Karpas-422 (cell line): Measurements from ENCODE around the gene OAS3. TPM values are rescaled to one million over a fixed set of nuclear protein-coding genes. Genes with fewer than 3 reads are reported as not detected.
"Not testable (repeated sequence)": the region's sequence is repeated elsewhere in the genome, so short reads cannot be mapped to it uniquely, and the experiment has no call there.

Source experiments
- DNase-seq: peaks from one replicate; pipeline ENCODE4 v3.0.0-alpha.2; 2015
- H2AFZ ChIP-seq: fragments of 200-600 bp; sonication (generic); 2 replicates; pipeline ENCODE4 v1.6.1; 2014; ENCODE audit warnings: antibody characterized with exemption, low read length, mixed read lengths
- H3K27ac ChIP-seq: fragments of 200-600 bp; sonication (generic); 2 replicates; pipeline ENCODE4 v1.5.1; 2014; ENCODE audit warnings: mild to moderate bottlenecking, low read length, moderate library complexity
- H3K27me3 ChIP-seq: fragments of 200-600 bp; sonication (generic); 2 replicates; pipeline ENCODE4 v1.6.1; 2014; ENCODE audit warnings: low read length, mixed read lengths
- H3K36me3 ChIP-seq: fragments of 200-600 bp; sonication (generic); 2 replicates; pipeline ENCODE4 v1.6.1; 2014; ENCODE audit warnings: low read length, mixed read lengths; ENCODE audit not compliant: insufficient read depth
- H3K4me1 ChIP-seq: fragments of 200-600 bp; sonication (generic); 2 replicates; pipeline ENCODE4 v1.6.1; 2014; ENCODE audit warnings: mild to moderate bottlenecking, low read length, mixed read lengths
- H3K4me2 ChIP-seq: fragments of 200-600 bp; sonication (generic); 2 replicates; pipeline ENCODE4 v1.6.1; 2014; ENCODE audit warnings: low read length, low read depth, mild to moderate bottlenecking; ENCODE audit not compliant: poor library complexity, severe bottlenecking
- H3K4me3 ChIP-seq: fragments of 200-600 bp; sonication (generic); 2 replicates; pipeline ENCODE4 v1.5.1; 2014; ENCODE audit warnings: mild to moderate bottlenecking, antibody characterized with exemption, low read length, mixed read lengths
- H3K79me2 ChIP-seq: fragments of 200-600 bp; sonication (generic); 2 replicates; pipeline ENCODE4 v1.6.1; 2014; ENCODE audit warnings: mild to moderate bottlenecking, low read length, mixed read lengths
- H3K9ac ChIP-seq: fragments of 200-600 bp; sonication (generic); 2 replicates; pipeline ENCODE4 v1.6.0; 2014; ENCODE audit warnings: low read length
- H3K9me2 ChIP-seq: fragments of 200-600 bp; sonication (generic), shearing (Covaris generic); replicated peaks from 2 replicates; pipeline ENCODE4 v1.6.0; 2014; ENCODE audit warnings: mild to moderate bottlenecking, low read length, moderate library complexity; ENCODE audit not compliant: insufficient read depth
- H3K9me3 ChIP-seq: fragments of 300-700, 200-600 bp; sonication (generic); 2 replicates; pipeline ENCODE4 v1.6.1; 2014; ENCODE audit warnings: low read length, mixed read lengths
- H4K20me1 ChIP-seq: fragments of 200-600 bp; sonication (generic); 2 replicates; pipeline ENCODE4 v1.6.1; 2014; ENCODE audit warnings: mild to moderate bottlenecking, antibody characterized with exemption, low read length, low read depth; ENCODE audit not compliant: insufficient read depth
- total RNA-seq: library from RNA; depleted of rRNA; stranded (reverse); fragments of >200 nt; shearing (Covaris generic); gene quantifications from 2 replicates; pipeline ENCODE4 v1.2.3, GENCODE V29; 2014; ENCODE audit warnings: low replicate concordance

Gene OAS3
- total RNA-seq, 1 experiment from 2014 or later = 7.9 TPM

DNA sequence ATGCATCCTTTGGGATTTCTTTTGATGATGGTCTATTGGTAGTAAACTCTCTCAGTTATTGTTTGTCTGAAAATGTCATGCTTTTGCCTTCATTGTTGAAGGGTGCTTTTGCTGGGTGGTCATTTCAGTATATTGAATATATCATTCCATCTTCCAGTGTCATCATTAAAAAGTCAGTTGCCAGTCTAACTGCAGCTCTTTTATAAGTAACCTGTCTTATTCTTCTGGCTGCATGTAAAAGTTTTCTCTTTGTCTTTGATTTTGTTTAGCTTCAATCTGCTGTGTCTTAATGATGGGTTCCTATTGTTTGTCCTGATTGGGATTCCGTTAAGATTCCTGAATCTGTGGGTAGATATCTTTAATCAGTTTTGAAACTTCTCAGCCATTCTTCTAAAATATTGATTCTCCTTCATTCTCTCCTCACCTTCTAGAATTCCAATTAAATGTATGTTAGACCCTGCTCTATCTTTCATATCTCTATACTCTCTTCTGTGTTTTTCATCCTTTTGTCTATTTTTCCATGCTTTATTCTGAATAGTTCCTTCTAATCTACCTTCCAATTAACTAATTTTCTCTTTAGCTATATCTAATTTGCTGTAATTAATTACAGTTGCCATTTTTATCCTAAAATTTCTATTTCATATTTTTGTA, 25.1 kb upstream of the OAS3 start:
- Histone ChIP-seq H3K27ac (no peak overlapping the region), H2AFZ (no peak overlapping the region), H3K36me3 (peaks cover 2% of the 10 kb centered on the region; the same call in 1 of the 2 replicates), H3K79me2 (no peaks in the 10 kb centered on the region), H3K9me3 (peaks cover 10% of the 10 kb centered on the region), H3K27me3 (no peaks in the 10 kb centered on the region), H3K4me1 (peaks cover 3% of the 10 kb centered on the region), H3K9ac (no peak overlapping the region), H3K4me2 (no peak overlapping the region), H4K20me1 (no peaks in the 10 kb centered on the region), H3K9me2 (no peaks in the 10 kb centered on the region), H3K4me3 (no peak overlapping the region)
- no peak for DNase-seq

GRCh38 chr12:112913888-112914287, 24.4 kb upstream of the OAS3 start:
- not testable (repeated sequence) for H3K9ac ChIP-seq, H3K4me2 ChIP-seq, H3K9me2 ChIP-seq, DNase-seq, H3K36me3 ChIP-seq, H2AFZ ChIP-seq, H4K20me1 ChIP-seq, H3K4me1 ChIP-seq, H3K27ac ChIP-seq, H3K4me3 ChIP-seq, H3K79me2 ChIP-seq, H3K27me3 ChIP-seq
- peaks cover 10% of the 10 kb centered on the region for H3K9me3 ChIP-seq

- H3K4me3 ChIP-seq = no peak overlapping the region
- H3K36me3 ChIP-seq = peaks cover 5% of the 10 kb centered on the region; the same call in 1 of the 2 replicates
- no peak for DNase-seq
- no peaks in the 10 kb centered on the region for H3K9me2 ChIP-seq
- no peak overlapping the region for H3K9ac ChIP-seq
- peaks cover 10% of the 10 kb centered on the region for H3K9me3 ChIP-seq
- no peaks in the 10 kb centered on the region for H3K4me1 ChIP-seq
- no peak overlapping the region for H2AFZ ChIP-seq
- H3K27me3 ChIP-seq = no peaks in the 10 kb centered on the region
- H3K4me2 ChIP-seq = no peak overlapping the region
- H4K20me1 ChIP-seq = no peaks in the 10 kb centered on the region
- H3K79me2 ChIP-seq = no peaks in the 10 kb centered on the region
- no peak overlapping the region for H3K27ac ChIP-seq
These were observed 22.0 kb upstream of the OAS3 start for GRCh38 chr12:112916270-112916669.

DNA sequence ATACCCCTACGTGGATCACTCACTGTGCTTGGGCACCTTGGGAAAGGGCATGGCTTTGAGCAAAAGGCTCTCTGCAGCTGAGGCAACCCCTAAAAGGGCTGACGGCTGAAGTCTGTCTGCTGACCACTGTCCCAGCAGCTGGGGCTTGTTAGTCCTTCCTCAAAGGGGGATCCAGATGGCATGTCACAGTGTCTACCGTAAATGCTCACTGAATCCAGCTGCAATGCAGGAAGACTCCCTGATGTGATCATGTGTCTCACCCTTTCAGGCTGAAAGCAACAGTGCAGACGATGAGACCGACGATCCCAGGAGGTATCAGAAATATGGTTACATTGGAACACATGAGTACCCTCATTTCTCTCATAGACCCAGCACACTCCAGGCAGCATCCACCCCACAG, 19.2 kb upstream of the OAS3 start:
- Histone ChIP-seq H4K20me1 (no peaks in the 10 kb centered on the region), H3K4me1 (no peaks in the 10 kb centered on the region), H3K36me3 (0 out of 2 replicates have a peak, but pooled peaks cover 5% of the 10 kb centered on the region), H3K27ac (no peak overlapping the region), H3K4me2 (no peak overlapping the region), H3K4me3 (no peak overlapping the region), H3K9me2 (no peaks in the 10 kb centered on the region), H3K27me3 (no peaks in the 10 kb centered on the region), H3K9me3 (no peaks in the 10 kb centered on the region), H2AFZ (no peak overlapping the region), H3K79me2 (no peaks in the 10 kb centered on the region), H3K9ac (no peak overlapping the region)
- DNase-seq = no peak

GRCh38 chr12:112924986-112925385, 13.3 kb upstream of the OAS3 start:
- Histone ChIP-seq H3K9ac (no peak overlapping the region), H2AFZ (no peak overlapping the region), H3K9me3 (no peaks in the 10 kb centered on the region), H3K36me3 (no peaks in the 10 kb centered on the region), H3K4me2 (no peak overlapping the region), H3K79me2 (no peaks in the 10 kb centered on the region), H4K20me1 (no peaks in the 10 kb centered on the region), H3K27ac (no peak overlapping the region), H3K4me1 (no peaks in the 10 kb centered on the region), H3K27me3 (no peaks in the 10 kb centered on the region), H3K4me3 (no peak overlapping the region), H3K9me2 (no peaks in the 10 kb centered on the region)
- no peak for DNase-seq

DNA sequence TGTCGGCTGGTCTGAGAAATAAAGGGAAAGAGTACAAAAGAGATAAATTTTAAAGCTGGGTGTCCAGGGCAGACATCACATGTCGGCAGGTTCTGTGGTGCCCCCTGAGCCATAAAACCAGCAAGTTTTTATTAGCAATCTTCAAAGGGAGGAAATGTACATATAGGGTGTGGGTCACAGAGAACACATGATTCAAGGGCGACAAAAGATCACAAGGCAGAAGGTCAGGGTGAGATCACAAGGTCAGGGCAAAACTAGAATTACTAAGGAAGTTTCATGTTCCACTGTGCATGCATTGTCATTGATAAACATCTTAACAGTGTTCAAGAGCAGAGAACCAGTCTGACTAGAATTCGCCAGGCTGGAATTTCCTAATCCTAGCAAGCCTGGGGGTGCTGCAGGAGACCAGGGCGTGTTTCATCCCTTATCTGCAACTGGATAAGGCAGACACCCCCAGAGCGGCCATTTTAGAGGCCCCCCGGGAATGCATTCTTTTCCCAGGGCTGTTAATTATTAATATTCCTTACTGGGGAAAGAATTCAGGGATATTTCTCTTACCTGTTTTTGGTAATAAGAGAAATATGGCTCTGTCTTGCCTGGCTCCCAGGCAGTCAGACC, 11.7 kb upstream of the OAS3 start:
- not testable (repeated sequence) for H3K79me2 ChIP-seq, H2AFZ ChIP-seq, H3K4me2 ChIP-seq, H3K4me1 ChIP-seq, H3K9ac ChIP-seq, H3K27me3 ChIP-seq, H3K27ac ChIP-seq, H4K20me1 ChIP-seq, DNase-seq, H3K36me3 ChIP-seq, H3K9me2 ChIP-seq, H3K9me3 ChIP-seq, H3K4me3 ChIP-seq

GRCh38 chr12:112927475-112927874, 10.8 kb upstream of the OAS3 start:
- Histone ChIP-seq H3K9me3 (no peaks in the 10 kb centered on the region), H3K4me3 (no peak overlapping the region), H2AFZ (no peak overlapping the region), H3K9me2 (no peaks in the 10 kb centered on the region), H3K27ac (no peak overlapping the region), H3K79me2 (no peaks in the 10 kb centered on the region), H3K4me2 (no peak overlapping the region), H4K20me1 (no peaks in the 10 kb centered on the region), H3K9ac (no peak overlapping the region), H3K4me1 (no peaks in the 10 kb centered on the region), H3K36me3 (no peaks in the 10 kb centered on the region), H3K27me3 (no peaks in the 10 kb centered on the region)
- no peak for DNase-seq

GRCh38 chr12:112927925-112928324, 10.3 kb upstream of the OAS3 start:
- DNase-seq = no peak
- Histone ChIP-seq H3K9ac (no peak overlapping the region), H3K36me3 (no peaks in the 10 kb centered on the region), H3K4me3 (no peak overlapping the region), H3K27me3 (no peaks in the 10 kb centered on the region), H3K4me1 (no peaks in the 10 kb centered on the region), H3K27ac (no peak overlapping the region), H3K9me2 (no peaks in the 10 kb centered on the region), H2AFZ (no peak overlapping the region), H4K20me1 (no peaks in the 10 kb centered on the region), H3K9me3 (no peaks in the 10 kb centered on the region), H3K79me2 (no peaks in the 10 kb centered on the region), H3K4me2 (no peak overlapping the region)
